Subcutaneous adipose tissue (tissue), 4 donors: ENCODE measurements around the gene GOLGA3. TPM values are rescaled to one million over a fixed set of nuclear protein-coding genes. Genes with fewer than 3 reads are reported as not detected.

Source experiments
- CTCF ChIP-seq: fragments of 450-650 bp; IDR thresholded peaks from one replicate; pipeline ENCODE4 v1.5.1; 2016; ENCODE audit warnings: low read depth, mild to moderate bottlenecking, control low read depth, antibody characterized with exemption, moderate library complexity
- total RNA-seq, 4 donors: library from RNA; depleted of rRNA; stranded (reverse); fragments of >200 nt; gene quantifications; one replicate each; pipeline ENCODE4 v1.1.0, GENCODE V29; 2016

Gene GOLGA3
- total RNA-seq, 4 donors from 2014 or later, result 45.9 to 86.8 (median 60.4) TPM

DNA sequence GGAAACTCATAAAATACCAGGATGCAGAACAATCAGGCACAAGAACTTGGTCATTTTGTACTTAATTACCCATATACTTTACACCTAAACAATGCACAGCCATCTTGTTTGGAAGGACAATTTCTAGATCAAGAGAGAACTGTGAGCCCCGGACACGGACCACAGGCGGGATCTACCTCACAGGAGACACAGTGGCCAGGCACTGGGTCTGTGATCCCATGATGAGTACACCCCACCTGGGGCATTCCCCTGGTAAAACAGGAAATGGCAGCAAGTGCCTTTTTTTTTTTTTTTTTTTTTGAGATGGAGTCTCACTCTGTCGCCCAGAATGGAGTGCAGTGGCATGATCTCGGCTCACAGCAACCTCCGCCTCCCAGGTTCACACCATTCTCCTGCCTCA, 15.2 kb downstream of the GOLGA3 start:
- no peak for TF ChIP-seq CTCF

- no peak for TF ChIP-seq CTCF
Observed at GRCh38 chr12:132812631-132813305, 15.9 kb downstream of the GOLGA3 start.

DNA sequence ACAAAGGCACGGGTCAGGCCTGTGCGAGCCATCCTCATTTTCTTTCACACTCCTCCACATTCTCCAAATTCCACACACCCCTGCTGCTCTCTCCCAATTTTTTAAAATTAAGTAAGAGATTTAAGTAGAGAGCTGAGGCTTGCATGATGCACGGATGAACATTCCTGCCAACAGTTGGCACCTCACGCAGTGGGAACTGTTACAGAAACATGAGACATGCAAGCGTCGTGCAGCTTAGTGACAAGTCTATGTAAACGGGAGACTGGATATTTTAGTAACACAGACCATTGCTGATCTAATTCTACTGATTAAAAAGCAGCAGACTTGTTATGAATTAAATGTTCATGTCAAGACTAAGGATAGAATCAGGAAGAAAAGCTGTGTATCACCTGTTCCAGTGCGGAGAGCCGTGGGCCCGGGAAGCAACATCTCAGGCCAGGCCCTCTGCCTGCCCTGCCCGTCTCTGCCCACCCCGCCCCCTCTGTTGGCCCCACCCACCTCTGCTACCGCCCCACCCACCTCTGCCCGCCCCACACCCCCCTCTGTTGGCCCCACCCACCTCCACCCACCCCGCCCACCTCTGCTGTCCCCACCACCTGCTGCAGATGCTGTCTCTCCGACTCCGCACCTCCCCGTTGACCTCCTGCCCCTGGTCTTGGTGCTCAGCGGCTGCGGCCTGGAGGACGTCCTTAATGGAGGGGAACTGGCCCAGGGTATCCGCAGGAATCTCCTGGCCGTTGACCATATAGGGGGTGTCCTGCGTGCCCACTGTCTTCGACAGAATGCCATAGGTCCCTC, 21.2 kb downstream of the GOLGA3 start:
- no peak for TF ChIP-seq CTCF

DNA sequence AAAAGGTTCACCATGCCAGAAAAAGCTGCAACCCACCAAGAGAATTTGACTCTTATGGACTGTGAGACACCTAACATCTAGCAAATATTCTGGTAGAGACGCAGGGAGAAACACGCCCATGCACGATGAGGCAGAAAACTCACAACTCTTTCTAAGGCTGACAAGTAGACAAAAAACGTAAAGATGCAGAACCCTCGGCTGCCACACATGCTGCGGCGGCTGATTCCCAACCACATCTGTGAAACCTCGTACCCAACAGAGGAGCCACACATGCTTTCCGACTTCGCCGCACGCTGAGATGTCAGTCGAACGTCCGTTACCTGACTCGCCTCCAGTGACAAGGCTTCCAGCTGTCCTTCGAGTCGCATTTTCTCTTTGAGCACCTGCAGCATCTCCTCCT, 21.8 kb downstream of the GOLGA3 start:
- no peak for TF ChIP-seq CTCF

DNA sequence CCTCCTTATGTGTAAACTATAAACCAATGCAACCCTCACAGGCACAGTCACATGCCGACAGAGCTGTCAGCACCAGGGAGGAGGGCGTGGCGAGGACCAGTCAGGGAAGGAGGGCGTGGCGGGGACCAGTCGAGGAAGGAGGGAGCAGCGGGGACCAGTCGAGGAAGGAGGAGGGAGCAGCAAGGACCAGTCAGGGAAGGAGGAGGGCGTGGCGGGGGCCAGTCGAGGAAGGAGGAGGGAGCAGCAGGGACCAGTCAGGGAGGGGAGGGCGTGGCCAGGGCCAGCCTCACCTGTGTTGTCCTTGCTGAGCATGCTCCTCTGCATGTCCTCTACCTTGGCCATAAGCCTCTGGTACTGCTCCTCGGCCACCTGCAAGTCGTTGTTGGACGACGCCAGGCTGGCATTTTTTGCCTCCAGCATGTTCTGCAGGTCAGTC, 24.2 kb downstream of the GOLGA3 start:
- TF ChIP-seq CTCF, result no peak

GRCh38 chr12:132803888-132804287, 24.8 kb downstream of the GOLGA3 start:
- no peak for TF ChIP-seq CTCF

DNA sequence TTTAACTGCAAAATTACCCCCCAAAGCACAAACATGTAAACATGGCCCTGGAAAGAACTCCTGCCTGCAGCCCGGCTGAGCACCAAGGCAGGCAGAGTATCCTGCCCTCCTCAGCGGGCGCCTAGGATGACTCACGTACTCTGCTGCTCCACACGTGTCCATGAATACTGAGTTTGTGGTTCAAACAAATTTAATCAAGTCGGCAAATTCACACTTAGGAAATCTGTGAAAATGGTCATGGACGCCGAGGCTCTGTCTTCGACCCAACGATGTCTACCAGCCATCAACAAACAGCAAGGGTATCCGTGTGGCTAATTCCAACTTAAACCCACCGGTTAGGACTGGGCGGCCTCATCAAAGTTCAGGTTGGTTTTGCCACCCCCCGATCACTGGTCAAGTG, 25.5 kb downstream of the GOLGA3 start:
- no peak for TF ChIP-seq CTCF
